HG02852 (cell line): ENCODE results near the gene CDKN1B.
A peak's percentile ranks its signal among the peaks of the same experiment; 100 is the strongest.

Experiments used
- ATAC-seq: cut with Tn5 transposase; IDR thresholded peaks from one replicate; pipeline ENCODE4 v1.9.1; 2021; ENCODE audit warnings: mild to moderate bottlenecking, moderate library complexity; ENCODE audit not compliant: unreplicated experiment

CDKN1B gene

DNA sequence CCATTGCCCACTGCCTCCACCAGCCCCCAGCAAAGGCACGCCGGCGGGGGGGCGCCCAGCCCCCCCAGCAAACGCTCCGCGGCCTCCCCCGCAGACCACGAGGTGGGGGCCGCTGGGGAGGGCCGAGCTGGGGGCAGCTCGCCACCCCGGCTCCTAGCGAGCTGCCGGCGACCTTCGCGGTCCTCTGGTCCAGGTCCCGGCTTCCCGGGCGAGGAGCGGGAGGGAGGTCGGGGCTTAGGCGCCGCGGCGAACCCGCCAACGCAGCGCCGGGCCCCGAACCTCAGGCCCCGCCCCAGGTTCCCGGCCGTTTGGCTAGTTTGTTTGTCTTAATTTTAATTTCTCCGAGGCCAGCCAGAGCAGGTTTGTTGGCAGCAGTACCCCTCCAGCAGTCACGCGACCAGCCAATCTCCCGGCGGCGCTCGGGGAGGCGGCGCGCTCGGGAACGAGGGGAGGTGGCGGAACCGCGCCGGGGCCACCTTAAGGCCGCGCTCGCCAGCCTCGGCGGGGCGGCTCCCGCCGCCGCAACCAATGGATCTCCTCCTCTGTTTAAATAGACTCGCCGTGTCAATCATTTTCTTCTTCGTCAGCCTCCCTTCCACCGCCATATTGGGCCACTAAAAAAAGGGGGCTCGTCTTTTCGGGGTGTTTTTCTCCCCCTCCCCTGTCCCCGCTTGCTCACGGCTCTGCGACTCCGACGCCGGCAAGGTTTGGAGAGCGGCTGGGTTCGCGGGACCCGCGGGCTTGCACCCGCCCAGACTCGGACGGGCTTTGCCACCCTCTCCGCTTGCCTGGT, at the start of gene CDKN1B:
Gene CDKN1B, plus strand, starts transcription at position 576 of the 793 bp plus-strand sequence. CDS start 472 bp downstream, outside the sequence.
- ATAC-seq, result peak; percentile 46

DNA sequence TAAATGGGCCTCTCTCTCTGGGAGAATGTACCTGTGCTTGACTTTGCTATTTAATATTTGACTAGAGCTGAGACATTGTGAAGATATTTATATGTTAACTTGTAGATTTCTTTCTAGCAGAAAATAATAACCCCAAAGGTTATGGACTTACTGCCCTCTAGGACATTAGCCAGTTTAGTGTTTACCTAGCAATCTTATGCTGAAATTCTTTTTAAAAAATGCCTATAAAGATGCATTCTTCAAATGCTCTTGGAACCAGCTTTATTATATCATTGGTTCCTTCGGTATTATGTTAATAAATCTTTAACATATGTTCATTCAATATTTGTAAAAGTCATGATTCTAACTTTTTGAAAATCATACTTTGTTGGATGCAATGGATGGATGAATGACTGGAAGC, 49.2 kb upstream of the CDKN1B start:
- no peak for ATAC-seq

DNA sequence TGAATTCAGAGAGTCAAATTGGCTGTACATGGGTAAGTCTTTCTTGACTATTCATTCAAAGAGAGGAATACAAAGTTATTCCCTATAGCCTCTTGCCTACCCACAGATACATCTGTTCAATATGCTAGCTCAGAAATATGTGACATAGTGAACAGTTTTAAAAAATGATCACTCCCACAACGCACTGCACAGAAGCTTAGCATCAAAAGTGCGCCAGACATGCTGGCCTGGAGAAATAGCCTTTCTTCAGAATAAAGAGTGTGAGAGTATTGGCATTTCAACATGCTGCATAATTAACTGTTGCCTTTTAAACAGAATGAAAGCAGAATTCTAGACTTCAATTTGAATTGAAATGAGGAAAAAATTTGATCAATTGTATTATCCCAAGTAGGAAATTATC, 48.1 kb upstream of the CDKN1B start:
- no peak for ATAC-seq

DNA sequence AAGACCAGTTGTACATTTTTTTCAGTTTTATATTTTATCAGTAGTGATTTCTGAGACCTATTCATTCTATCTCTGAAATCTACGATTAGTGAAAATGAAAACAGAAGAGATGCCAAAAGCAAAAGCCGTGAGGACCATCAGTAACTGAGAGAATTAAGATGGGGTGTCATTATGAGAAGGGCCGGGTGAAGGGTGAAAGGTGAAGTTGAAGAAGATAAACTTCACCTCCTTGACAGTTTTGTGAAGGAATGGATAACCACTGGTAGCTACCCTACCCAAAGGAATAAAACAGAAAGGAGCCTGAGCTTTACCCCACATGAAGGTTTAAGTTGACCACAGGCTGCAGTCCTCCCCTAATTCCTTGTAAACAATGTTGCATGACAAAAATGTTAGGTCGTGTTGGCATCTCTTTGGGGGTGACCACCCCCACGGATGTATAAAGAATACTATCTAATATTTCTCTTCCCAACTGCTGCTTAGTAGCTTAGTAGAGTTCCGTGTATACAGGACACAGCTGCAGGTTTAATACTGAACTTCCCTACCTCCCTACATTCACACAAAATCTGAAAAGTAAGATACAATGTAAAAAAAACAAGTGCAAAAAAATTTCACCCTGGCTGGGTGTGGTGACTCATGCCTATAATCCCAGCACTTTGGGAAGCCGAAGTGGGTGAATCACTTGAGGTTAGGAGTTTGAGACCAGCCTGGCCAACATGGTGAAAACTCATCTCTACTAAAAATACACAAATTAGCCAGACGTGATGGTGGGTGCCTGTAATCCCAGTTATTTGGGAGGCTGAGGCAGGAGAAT, 45.1 kb upstream of the CDKN1B start:
- ATAC-seq, result no peak

DNA sequence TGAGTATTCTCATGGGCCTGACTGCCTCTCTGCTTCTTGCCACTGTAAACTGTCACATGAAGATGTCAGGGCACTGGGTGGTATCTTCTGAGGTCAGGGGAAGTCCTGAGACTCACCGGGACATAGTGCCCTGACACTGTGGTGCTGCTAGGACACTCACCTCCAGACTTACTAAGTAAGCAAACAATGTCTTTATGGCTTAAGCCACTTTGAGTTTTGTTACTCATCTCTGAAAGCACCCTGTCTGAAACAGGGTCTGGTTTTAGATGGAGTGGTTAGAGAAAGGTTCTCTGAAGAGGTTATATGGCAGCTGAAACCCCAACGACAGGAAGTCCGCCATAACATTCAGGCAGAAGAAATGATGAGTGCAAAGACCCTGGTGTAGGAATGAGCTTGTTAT, 43.9 kb upstream of the CDKN1B start:
- ATAC-seq, result no peak

DNA sequence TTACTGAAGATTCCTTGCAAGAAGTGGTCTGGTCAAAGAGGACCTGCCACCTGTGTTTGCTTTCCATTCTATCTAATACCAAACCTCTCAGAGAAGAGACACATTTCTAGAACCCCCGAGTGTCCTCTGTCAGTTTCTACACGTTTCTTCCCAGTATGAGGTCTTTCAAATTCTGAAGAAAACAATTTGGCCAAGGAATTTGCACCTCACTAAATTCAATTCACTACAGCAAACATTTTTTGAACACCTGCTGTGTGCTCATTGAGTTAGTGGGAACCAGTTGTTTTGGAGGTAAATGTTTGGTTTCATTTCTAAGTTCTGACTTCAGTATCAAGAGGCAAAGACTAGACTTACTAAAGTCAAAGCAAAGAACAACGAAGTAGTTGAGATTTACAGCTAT, 40.6 kb upstream of the CDKN1B start:
- ATAC-seq, result no peak

DNA sequence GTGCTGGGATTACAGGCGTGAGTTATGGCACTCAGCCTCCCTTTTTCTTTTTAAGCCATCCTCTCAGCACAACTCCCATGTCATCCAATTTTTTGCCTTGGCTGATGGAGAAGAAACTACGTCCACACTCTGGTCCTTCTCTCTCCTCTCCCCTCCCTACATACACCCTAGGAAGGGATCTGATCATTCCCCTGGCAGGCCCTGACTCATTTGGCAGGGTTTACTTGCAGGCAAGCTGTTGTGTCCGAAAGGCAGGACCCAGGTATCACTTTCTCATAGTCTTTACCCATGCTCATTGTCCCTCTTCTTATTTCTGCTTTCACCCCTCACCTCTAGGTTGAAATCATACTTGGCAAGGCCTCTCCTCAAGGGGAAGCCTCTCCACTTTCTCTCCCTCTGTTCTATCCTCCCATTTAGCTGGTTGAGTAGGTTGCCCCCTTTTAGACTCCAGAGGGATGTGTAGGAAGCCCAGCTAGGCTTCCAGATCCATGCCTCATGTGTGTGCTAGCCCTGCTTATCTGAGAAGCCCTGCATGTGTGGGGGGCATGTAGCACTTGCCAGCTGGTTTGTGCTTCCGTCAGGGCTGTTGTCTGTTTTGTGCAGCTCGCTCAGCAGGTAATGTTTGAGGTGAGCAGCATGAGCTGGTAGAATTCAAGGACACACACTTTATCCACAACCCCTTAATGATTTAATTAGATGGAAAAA, 36.0 kb upstream of the CDKN1B start:
- ATAC-seq, result no peak

DNA sequence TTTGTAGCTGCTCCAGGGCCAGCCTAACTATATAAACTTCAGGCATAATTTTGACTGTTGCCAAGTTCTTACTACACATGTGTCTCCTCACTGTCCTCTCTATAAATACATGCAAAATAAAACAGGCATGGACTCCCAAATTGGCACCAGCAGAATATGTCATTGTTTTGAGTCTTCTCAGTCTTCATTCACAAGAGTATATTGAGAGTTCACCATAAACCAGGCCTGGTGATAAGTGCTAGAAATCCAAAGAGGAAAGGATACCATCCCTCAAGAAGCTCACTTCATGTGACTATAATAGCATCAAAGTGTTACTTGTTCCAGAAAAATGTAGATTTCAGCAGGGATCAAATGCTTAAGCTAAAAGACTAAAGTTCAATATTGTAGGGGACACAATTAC, 34.9 kb upstream of the CDKN1B start:
- ATAC-seq, result no peak

DNA sequence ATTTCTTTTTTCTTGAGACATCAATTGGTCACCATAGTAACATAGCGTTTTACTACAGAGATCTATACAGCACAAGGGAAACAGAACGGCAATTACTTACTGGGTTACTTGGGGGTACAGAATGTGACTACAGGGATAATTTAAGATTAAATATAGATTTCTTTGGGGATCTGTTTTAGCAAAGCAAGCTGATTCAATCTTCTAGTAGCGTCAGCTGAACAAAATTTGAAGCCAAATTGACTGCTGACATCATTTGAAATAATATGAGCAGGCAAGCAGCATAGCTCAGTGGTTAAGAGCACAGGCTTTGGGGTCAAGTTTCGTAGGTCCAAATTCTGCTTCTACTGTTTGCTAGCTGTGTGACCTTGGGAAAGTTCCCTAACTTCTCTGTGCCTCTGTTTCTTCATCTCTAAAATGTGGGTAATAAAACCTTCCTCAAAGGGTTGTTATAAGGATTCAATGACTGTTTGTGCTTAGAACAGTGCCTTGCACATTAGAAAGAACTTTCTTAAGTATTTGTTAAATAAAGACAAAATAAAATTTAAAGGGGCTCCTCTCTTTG, 34.0 kb upstream of the CDKN1B start:
- ATAC-seq, result no peak

DNA sequence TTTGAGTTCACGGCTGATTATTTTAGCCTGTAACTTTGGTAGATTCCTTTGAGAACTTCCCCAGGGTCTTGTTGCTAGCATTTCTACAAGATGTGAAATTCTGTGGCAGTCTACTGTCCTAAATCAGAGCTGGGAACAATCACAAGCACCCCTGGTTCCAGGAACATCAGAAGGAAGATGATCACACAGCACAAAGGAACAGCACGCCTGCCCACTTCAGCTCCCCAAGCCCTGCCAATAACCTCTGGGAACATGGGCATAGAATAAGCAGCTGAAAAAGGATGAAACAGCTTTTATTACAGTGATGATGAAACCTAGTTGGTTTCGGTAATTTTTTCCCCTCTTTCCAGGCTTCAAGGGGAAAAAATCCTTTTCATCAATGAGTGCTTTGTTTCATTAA, 33.4 kb upstream of the CDKN1B start:
- no peak for ATAC-seq

DNA sequence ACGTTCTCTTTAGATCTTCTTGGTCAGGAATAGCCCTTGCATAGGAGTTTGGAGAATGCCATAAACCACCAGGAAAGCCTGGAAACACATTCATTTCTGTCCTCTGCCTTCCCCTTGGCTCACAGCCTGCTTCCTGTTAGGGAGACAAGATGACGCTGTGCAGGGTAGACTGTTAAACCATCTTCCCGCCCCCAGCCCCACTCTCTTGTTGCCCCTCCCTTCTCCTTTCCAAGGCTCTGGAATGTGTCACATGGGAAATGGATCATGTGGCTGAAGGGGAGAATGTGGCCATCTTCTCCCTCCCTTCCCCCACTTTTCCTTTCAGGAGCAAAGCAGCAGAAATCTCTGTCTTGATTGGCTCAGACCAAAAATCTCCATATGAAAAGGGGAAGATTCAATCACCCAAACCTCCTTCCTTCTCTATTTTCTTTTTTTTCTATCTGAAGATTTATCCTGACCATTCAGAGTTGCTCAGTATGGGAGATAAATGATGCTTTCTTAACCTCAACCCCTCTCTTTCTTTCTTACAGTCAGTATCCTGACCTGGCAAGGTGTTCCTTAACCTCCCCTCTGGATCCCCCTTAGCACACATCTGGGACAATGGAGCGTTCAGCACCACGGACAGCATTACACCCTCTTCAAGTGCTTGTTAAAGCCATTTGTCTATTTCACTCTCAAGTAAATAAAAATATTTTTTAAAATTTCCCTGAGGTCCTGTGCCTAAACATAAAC, 32.6 kb upstream of the CDKN1B start:
- no peak for ATAC-seq

DNA sequence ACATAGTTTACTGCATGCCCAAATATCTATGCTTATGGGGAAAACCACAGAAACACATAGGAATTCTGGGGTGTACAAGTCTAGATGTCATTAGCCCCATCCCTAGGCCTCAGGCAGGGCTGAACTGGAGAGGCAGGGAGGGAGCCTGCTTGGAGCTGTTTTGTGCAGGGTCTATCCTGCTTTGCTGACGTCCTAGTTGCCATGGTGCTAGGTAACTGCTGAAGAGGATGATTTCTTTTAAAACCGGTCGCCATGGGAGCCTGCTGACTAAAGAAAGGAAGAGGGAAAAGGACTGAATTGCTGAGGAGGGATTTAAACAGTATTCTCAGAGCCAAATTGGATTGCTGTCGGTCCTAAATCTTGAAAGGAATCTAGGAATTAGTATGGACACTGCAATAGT, 31.9 kb upstream of the CDKN1B start:
- ATAC-seq, result no peak

DNA sequence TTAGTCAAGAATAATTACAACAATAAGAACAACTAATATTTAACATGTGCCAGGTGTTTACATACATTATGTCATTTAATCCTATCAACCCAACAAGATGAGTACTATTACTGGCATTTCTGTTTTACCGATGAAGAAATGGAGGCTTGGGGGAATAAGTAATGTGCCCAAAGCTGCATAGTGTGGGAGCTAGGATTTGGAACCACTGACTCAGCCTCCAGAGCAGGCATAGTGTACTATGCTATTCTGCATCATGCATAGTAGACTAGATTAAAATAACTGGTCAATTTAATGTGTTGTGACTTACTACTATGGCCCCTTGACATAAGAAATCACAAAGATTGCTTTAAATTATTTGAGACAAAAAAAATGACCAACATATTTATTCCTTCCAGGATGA, 30.7 kb upstream of the CDKN1B start:
- ATAC-seq, result no peak

DNA sequence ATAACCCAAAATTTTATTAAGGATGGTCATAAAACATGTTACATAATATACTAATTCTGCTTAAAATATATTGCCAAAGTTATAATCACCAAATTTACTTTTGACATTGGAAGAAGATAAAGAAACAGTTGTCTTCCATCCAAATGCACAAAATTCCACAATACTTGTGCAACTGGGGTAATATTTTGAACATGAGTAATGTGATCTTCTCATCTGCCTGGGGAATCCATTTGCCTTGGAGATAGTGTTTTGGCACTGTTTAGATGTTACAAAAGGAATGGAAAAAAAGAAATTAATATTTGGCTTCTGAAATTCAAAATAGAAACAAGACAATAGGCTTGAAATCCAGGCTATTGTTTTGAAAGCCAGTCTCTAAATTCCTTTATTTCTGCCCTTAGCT, 30.2 kb upstream of the CDKN1B start:
- ATAC-seq, result no peak

DNA sequence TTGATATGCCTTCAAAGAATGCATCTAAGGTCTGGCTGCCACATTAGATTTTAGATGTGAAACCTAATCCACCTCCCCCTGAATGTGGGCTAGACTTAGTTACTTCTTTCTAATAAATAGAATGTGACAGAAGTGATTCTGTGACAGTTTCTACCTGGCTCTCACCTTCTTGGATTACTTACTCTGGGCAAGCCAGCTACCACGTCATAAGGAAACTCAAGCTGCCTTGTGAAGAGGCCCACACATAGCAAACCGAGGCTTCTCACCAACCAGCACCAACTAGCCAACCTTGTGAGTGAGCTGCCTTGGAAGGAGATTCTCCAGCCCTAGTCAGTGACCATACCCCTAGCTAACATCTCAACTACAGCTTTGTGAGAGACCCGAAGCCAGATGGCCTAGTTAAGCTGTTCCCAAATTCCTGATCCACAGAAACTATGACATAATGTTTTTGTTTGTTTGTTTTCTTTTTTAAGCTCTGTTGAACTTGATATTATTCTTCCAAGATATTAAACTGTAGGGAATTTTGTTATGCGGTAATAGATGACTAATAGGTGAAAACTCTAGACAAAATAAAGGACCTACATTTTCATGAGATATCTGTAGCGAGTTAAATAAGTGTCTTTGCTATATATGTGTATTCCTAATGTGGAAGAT, 27.4 kb upstream of the CDKN1B start:
- ATAC-seq, result no peak

DNA sequence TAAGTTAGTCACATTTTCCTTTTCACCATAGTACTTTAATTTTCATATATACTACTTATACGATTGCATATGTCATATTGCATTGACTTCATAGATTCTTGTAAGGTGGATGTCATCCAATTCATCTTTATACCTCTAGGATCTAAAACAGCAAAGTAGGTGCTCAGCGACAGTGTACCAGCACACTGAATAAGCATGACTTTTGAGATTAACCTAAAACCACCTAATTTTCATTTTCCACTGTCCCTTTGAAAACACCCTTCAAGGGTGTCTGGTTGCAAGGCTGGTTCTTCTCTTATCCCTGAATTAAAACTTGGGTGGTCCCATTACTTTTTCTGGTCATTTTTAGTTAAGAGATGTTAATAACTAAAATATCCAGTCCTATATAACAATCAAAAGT, 25.6 kb upstream of the CDKN1B start:
- ATAC-seq, result no peak

DNA sequence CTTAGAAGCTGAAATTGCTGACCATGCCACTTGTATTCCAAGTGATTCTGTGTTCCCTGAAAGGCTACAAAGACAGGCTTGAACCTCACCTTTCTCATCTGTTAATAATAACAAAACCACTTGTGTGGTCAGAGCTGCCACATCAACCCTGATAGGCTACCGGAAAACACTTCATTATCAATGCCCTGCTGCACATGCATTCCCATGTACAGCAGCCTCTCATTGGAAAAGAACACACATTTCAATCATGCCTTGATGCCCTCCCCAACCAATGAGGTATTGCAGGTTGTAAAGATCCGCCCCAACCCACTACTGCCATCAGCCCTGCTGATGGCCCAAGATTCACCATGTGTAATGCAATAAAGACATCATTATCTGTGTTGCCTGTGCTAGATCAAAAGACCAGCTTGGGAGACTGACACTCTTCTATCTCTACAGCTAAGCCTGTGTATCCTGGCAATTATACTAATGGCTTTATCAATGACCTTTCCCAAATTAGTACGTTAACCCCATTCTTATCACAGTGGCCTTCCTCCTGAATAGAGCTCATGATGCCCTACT, 24.0 kb upstream of the CDKN1B start:
- no peak for ATAC-seq

DNA sequence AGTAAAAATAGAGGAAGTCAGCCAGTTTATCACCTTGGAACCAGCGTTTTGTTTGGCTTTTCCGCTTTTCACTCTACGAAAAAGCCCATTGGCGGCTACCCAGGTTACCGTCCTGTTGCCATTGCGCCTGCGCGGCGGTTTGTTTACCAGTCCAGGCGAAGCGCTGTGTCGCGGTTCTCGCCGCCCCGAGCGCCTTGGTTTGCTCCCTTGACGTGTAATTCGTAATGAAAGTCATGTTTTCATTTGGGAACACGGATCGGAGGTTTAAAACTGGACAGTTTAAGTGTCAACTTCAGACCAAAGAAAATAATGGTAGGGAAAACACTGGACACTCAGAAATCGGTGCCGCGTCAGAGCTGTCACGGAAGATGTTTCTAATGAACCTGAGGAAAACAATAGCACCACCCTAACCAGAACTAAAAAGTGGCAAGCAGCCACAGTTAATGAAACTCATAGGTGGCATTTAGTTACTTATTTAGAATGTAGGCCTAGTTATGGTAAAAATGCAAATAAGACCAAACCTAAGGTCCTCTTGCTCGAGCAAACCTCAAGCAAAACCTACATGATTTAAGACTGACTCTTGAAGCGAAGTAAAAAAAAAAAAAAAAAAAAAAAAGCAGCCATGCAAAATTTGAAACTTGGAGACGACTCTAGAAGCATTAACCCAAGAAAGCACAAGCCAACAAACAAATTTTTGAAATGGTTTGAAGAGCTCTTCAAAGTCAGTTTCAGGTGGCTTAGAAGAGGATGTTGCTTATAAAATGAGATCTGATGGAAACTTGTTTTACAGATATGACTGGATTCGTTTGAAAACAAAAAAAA, 20.4 kb upstream of the CDKN1B start:
- peak; percentile 63 for ATAC-seq

DNA sequence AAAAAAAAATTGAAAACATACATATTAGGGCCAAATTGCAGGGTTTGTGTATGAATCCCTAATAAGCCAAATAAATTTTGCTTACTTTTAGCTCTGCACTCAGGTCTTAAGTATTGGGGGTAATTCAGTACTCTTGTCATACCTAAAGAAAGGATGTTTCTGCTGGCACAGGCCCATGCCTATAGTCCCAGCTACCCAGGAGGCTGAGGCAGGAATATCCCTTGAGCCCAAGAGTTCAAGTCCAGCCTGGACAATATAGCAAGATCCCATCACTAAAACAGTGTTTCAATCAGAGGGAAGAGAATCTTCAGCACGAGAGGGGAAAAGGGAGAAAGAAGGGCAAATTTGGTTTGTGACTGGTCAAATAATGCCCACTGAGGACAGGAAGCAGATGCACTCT, 17.8 kb upstream of the CDKN1B start:
- no peak for ATAC-seq
